Effector CD4-positive, alpha-beta T cell (primary cell): ENCODE measurements around the gene COPZ2. TPM values are rescaled to one million over a fixed set of nuclear protein-coding genes. Genes with fewer than 3 reads are reported as not detected.
"Not testable (repeated sequence)": the region's sequence is repeated elsewhere in the genome, so short reads cannot be mapped to it uniquely, and the experiment has no call there.

Experiments used
- DNase-seq: peaks from one replicate; pipeline ENCODE4 v3.0.0-alpha.2; 2020
- total RNA-seq: gene quantifications from one replicate; lab custom pipeline; 2026; lab: John Stamatoyannopoulos, UW

Gene COPZ2
- total RNA-seq: not detected

GRCh38 chr17:48037036-48037837 is at the start of gene COPZ2:
Gene COPZ2, minus strand, starts transcription at chr17:48037797. Its CDS starts 20 bp downstream, at chr17:48037777.
- DNase-seq: peak; percentile 55

- DNase-seq: no peak
These were observed 47.3 kb upstream of the COPZ2 start for GRCh38 chr17:48084932-48085331.

- DNase-seq: no peak
These were observed 44.3 kb upstream of the COPZ2 start for GRCh38 chr17:48081858-48082257.

- DNase-seq: not testable (repeated sequence)
These were observed 39.6 kb upstream of the COPZ2 start for GRCh38 chr17:48077152-48077551.

GRCh38 chr17:48074322-48075081 is 36.9 kb upstream of the COPZ2 start:
- peak; percentile 76 for DNase-seq

GRCh38 chr17:48073566-48074094 is 36.0 kb upstream of the COPZ2 start:
- not testable (repeated sequence) for DNase-seq

- DNase-seq: not testable (repeated sequence)
These were observed 35.2 kb upstream of the COPZ2 start for GRCh38 chr17:48072811-48073210.

- DNase-seq: no peak
These were observed 34.1 kb upstream of the COPZ2 start for GRCh38 chr17:48071654-48072053.

- DNase-seq: no peak
These were observed 32.6 kb upstream of the COPZ2 start for GRCh38 chr17:48070195-48070594.

- no peak for DNase-seq
These were observed 30.9 kb upstream of the COPZ2 start for GRCh38 chr17:48068491-48068961.

GRCh38 chr17:48067808-48068207 is 30.2 kb upstream of the COPZ2 start:
- DNase-seq: not testable (repeated sequence)

GRCh38 chr17:48067245-48067644 is 29.6 kb upstream of the COPZ2 start:
- no peak for DNase-seq

- no peak for DNase-seq
These were observed 29.1 kb upstream of the COPZ2 start for GRCh38 chr17:48066656-48067055.

- no peak for DNase-seq
These were observed 28.6 kb upstream of the COPZ2 start for GRCh38 chr17:48066192-48066591.

GRCh38 chr17:48064638-48065037 is 27.0 kb upstream of the COPZ2 start:
- no peak for DNase-seq

- DNase-seq: no peak
These were observed 24.7 kb upstream of the COPZ2 start for GRCh38 chr17:48062273-48062672.

- no peak for DNase-seq
These were observed 22.7 kb upstream of the COPZ2 start for GRCh38 chr17:48060249-48060648.

- no peak for DNase-seq
These were observed 21.6 kb upstream of the COPZ2 start for GRCh38 chr17:48059125-48059668.

- no peak for DNase-seq
These were observed 21.0 kb upstream of the COPZ2 start for GRCh38 chr17:48058393-48059124.

- DNase-seq: no peak
These were observed 20.0 kb upstream of the COPZ2 start for GRCh38 chr17:48057626-48058025.

- DNase-seq: no peak
These were observed 19.3 kb upstream of the COPZ2 start for GRCh38 chr17:48056879-48057278.

- DNase-seq: no peak
These were observed 18.7 kb upstream of the COPZ2 start for GRCh38 chr17:48056246-48056745.
